ENCODE results near the gene LRRC8A.
A peak's percentile ranks its signal among the peaks of the same experiment; 100 is the strongest.

The LRRC8A gene

DNA sequence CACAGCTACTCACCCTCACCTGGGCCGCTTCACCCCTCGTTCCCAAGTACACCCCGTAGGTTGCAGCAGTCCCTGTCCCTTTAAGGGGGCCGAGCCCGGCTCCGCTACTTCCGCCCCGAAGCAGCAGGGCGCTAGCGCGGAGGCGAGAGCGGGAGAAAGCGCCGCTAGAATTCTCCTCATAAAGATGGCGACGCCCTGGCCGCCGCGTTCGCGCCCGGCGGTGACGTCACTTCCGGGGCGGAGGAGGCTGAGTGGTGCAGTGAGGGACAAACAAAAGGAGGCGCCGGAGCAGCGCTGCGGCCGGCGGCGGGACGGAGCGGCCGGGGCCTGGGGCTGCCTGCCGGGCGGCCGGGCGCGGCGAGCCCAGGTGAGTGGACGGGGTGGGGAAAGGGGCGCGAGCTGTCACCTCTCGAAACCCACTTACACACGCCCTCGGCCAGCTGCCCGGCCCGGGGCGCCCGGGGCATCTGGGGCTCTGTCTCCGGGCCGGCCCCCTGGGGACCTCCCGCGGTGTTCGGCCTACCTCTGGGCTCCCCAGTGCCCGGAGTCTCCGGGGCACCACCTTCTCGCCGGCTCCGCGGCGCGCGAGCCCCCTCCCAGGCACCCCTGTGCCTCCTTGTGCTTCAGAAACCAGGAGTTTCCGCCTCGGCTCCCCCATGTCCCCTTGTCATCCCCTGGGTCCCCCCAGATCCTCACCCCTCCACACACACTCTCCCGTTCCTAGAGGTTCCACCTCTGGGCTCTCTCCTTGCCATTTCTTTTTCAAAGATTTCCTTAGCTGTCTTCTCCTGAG, at the start of gene LRRC8A, which contains the start of gene KYAT1:
TSS of gene LRRC8A (plus strand) at position 250 of the 793 bp plus-strand sequence. CDS start 25,032 bp downstream, outside the sequence.
TSS of gene KYAT1 (minus strand) at position 67 of the 793 bp plus-strand sequence. CDS start 36,545 bp downstream, outside the sequence.
- no peak for TF ChIP-seq CTCF (IDR thresholded peaks at IDR 0.05; ENCODE audit: low read length, missing control alignments)
- peak within 1 kb of the TSS; percentile 93 for H3K4me3 ChIP-seq (replicated peaks; ENCODE audit: low read depth, low read length)
- DNase-seq (ENCODE audit: low read depth), result peak; percentile 95

GRCh38 chr9:128833696-128834095, 48.2 kb upstream of the LRRC8A start:
- DNase-seq (ENCODE audit: low read depth), result no peak
- TF ChIP-seq CTCF (IDR thresholded peaks at IDR 0.05; ENCODE audit: low read length, missing control alignments), result no peak
- H3K4me3 ChIP-seq (replicated peaks; ENCODE audit: low read depth, low read length), result no peak overlapping the region

DNA sequence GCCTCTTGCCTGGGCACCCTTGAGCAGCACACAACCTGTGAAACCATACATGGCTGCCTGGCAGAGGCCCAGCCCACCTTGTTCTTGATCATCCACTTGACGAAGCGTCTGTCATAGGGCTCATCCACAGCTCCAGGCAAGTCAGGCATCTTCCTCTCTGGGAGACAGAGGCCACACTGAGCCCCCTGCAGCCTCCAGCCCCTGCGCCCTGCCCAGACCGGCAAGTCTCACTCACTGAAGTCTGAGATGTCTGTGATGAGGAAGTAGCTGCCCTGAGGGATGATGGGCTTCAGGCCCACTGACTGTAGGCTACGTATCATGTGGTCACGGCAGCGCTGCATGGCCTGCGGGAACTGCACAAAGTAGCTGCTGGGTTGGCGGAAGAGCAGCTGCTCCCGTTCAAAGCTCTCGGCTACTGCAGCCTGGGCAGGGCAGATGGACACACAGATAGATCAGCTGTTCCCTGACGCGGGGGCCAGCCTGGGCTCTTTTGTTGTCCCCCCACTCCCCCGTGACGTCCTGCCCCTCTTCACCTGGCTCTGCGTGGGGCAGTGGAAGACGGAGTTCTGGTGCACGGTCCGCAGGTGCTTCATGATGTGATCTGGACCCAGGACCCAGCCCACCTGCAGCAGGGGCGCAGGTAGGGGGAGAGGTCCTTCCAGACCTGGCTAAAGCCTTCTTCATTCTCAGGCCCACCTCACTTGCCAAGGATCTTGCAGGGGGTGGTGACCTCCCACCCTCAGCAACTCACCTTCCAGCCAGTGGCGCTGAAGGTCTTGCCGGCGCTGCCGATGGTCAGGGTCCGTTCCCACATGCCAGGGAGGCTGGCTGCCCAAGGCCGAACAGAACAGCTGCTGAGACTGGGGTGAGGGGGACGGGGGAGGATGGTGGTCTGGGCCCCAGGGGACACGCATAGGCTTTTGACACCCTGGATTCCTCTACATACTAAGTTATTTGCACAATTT, 46.4 kb upstream of the LRRC8A start:
- H3K4me3 ChIP-seq (replicated peaks; ENCODE audit: low read depth, low read length), result no peak overlapping the region
- TF ChIP-seq CTCF (IDR thresholded peaks at IDR 0.05; ENCODE audit: low read length, missing control alignments), result no peak
- no peak for DNase-seq (ENCODE audit: low read depth)

GRCh38 chr9:128836509-128837145, 45.3 kb upstream of the LRRC8A start:
- no peak for DNase-seq (ENCODE audit: low read depth)
- no peak overlapping the region for H3K4me3 ChIP-seq (replicated peaks; ENCODE audit: low read depth, low read length)
- TF ChIP-seq CTCF (IDR thresholded peaks at IDR 0.05; ENCODE audit: low read length, missing control alignments), result no peak

DNA sequence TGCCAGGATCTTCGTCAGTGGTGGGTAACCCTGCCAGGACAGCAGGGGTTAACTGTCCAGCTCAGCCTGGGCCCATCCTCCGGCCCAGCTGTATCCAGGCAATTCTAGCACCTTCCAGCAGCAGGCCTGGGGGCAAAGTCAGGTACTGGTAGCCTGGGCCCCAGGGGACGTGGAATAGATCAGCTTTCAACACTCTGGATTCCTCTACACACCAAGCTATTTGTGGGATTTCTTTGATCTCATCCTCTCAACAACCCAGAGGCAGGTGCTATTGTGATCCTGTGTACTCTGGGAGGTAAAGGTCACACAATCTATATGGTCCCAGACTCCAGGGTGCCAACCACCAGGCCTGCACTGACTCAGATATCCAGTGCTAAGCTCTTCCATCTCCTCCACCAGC, 43.6 kb upstream of the LRRC8A start:
- no peak overlapping the region for H3K4me3 ChIP-seq (replicated peaks; ENCODE audit: low read depth, low read length)
- DNase-seq (ENCODE audit: low read depth), result no peak
- no peak for TF ChIP-seq CTCF (IDR thresholded peaks at IDR 0.05; ENCODE audit: low read length, missing control alignments)

DNA sequence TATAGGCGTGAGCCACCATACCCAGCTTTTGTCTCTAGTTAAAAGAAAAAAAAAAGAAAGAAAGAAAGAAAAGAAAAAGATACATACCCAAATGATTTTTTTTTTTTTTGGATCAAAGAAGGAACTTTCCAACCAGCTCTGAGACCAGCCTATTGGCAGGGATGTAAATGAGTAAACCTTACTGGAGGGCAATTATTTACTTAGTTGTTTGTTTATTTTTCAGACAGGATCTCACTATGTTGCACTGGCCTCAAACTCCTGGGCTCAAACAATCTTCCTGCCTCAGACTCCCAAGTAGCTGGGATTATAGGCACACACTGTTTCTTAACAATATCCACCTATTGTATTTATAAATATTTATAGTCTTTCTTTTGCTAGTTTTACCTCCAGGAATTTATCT, 41.4 kb upstream of the LRRC8A start:
- no peak for DNase-seq (ENCODE audit: low read depth)
- no peak for TF ChIP-seq CTCF (IDR thresholded peaks at IDR 0.05; ENCODE audit: low read length, missing control alignments)
- no peak overlapping the region for H3K4me3 ChIP-seq (replicated peaks; ENCODE audit: low read depth, low read length)

All from fibroblast of pulmonary artery (primary cell).